ENCODE measurements around the gene ZNF385C.
"Not testable (repeated sequence)": the region's sequence is repeated elsewhere in the genome, so short reads cannot be mapped to it uniquely, and the experiment has no call there.

The ZNF385C gene

DNA sequence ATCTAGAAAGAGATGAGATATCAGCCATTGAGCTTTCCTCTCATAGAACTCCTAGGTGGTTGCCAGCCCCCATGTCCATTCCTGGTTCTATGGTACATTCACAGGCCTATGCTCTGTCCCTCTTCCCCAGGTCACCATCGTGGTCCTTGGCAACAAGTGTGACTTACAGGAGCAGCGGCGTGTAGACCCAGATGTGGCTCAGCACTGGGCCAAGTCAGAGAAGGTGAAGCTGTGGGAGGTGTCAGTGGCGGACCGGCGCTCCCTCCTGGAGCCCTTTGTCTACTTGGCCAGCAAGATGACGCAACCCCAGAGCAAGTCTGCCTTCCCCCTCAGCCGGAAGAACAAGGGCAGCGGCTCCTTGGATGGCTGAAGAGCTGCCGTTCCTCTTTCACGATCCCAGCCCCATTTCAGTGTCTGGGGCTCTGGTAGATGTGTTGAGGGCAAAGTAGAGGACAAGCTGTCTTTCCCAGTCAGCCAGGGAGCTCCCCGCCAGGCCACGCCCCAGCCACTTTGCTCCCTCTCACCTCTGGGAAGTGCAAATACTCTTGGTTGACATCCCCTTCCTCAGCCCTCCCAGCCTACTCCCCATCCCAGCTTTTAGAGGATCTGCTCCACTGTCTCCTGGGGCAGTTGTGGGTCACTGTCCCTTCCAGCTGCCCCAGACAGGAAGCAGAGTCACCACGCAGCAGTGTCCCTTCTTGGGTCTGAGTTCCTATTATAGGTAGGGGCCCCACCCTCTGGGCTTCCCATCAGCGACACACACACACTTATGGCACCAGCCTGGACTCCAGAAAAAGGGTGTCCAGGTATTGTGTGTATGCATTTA is 74.5 kb downstream of the ZNF385C start:
- DNase-seq (ENCODE audit: low read depth in 4 of 4, low spot score in 1 of 4) = no peak

DNA sequence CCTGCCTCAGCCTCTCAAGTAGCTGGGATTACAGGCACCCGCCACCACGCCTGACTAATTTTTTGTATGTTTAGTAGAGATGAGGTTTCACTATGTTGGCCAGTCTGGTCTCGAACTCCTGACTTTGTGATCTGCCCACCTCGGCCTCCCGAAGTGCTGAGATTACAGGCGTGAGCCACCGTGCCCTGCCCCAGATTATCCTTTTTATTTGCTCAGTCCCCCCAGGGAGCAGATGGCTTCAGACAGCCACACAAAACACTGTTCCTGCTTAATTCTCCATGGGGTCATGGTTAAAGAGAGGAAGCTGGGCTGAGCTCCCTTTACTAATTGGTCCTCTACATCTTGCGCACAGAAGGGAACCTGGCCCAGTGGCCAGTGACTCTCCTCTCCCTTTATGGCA is 77.4 kb downstream of the ZNF385C start:
- not testable (repeated sequence) for DNase-seq (ENCODE audit: low read depth in 4 of 4, low spot score in 1 of 4)

DNA sequence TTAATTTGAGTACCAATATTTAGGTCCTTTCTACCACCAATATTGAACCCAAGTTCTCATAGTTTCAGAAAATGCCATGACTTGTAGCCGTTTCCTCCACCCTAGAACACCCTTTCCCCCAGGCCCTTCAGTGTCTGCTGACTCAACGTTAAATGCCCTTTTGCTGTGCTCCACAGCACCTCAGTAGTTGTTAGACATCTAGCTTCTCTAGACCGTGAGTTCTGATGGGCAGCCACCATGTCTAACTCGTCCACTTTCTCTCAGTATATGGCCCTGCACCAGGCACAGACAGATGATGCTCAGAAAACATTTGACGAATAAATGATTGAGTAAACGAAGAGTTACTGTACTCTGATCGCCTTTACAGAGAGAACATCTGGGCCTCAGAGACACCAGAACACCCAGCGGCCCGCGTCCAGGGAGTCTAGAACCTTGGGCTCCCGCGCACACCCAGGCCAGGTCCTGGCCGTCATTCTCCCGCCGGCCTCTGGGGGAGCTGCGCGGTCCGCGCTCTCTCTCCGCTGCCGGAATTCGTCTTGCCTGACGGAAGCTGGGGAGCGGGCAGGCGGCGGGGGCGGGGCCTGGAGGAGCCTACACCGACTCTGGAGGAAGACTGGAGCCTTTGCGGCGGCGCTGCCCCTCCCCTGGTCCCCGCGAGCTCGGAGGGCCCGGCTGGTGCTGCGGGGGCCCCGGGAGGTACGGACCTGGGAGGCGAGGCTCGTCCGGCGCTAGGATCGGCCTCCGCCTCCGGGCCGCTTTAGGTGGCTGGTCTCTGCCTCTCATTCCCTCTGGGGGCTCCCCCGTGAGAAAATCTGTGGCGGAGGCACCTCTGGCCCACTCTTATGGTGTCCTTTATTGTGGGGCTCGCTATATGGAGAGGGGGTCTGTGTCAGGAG is 78.5 kb downstream of the ZNF385C start, which contains the start of gene NKIRAS2:
NKIRAS2 (plus strand) TSS at position 582 of the 896 bp plus-strand sequence. CDS start 1,488 bp downstream, outside the sequence.
- peak; percentile 88 to 95 (median 92) for DNase-seq (ENCODE audit: low read depth in 4 of 4, low spot score in 1 of 4)

GRCh38 chr17:42018988-42019387 is 79.3 kb downstream of the ZNF385C start:
- no peak for DNase-seq (ENCODE audit: low read depth in 4 of 4, low spot score in 1 of 4)

DNA sequence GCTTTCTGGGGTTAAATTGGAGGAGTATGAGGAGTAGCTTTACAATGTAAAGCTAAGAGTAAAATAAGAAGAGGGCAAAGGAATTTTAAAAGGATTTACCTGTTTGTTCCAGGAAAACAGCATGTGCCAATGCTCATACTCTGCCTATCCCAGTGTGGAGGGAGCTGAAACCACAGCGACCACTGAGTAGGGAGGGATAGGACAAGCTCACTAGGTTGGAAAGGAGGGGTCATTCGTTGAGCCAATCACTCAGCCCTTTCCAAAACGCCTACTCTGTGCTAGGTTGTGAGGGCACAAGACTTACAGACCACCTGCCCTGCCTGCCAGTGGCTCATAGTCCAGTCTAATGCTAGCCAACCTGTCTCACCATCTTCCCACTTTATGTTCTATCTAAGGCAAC is 79.9 kb downstream of the ZNF385C start:
- no peak for DNase-seq (ENCODE audit: low read depth in 4 of 4, low spot score in 1 of 4)

DNA sequence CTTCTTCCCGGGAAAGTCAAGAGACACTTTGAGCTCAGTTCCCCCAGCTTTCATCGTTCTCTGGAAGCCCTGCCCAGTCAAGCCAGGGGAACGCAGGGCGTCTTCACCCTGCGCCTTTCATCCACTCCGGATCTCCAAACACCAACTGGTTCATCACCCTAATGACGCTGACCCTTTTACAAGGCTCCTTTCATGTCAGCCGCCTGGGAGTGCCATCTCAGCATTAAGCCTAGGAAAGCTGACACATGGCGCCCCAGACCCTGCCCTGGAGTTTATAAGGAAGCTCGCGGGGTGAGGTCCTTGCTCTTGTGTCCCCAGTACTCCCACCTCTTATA is 80.4 kb downstream of the ZNF385C start:
- DNase-seq (ENCODE audit: low read depth in 4 of 4, low spot score in 1 of 4) = no peak

DNA sequence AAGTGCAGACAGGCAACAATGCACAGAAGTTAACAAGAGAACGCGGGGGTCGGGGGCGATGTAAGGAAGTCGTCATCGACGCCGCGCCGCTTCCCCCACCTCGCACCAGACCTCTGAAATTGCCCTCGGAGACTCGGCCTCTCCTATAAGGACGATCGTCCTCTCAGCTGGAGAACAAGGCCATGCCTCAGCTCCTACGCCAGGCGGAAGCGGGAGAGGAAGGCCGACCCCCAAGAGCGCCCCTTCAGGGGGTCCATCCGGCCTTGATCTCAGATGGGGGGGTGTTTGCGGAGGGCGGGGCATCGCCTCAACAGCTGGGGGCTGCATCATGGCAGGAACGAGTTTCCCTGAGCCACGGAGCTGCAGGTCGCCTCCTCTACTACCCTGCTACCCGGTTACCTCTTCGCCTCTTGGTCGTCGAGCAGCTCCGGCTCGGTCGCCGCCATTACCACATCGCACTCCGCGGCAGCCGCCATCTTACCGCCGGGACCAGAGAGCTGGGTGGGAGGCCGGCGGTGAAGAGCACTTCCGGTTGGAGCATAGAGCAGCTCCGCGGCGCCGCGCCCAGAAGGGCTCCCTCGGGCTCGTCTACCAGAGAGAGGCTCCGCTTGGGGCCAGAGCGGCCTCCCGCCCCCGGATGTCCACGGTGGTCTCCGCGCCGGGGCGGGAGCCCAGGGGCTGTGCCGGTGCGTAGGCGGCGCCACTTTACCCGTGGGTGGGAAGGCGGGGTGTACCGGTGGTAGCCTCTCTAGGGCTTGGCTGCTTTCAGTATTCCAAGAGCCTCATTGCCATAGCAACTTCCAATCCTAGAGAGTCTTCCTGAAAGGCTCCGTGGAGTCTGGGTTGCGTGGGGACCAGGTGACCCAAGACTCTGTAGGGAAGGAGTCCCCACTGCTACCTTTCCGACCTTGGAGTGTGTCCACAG is 81.1 kb downstream of the ZNF385C start, which contains the start of gene DNAJC7:
DNAJC7 (minus strand) TSS at position 499 of the 925 bp plus-strand sequence; CDS start at position 476, 23 bp downstream.
- DNase-seq (ENCODE audit: low read depth in 4 of 4, low spot score in 1 of 4) = peak; percentile 73 to 87 (median 80)

DNA sequence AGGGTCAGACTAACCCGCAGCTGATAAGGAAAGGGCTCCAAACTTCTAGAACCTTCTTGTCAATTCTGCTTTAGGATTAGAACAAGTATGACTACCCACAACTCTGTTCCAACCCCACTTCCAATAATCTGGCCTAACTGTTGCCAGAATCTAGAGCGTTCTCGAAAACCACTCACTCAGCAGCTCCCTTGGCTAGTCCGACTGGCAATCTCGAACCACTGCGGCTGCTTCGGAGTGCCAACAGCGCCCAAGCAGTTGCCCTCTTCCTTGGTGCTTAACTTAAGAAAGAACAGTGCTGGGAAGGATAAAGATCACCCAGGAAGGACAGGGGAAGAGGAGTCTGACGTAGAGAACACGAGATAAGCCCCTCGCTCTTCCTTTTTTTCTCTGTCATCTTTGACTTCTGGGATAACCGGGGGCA is 81.9 kb downstream of the ZNF385C start:
- DNase-seq (ENCODE audit: low read depth in 4 of 4, low spot score in 1 of 4) = no peak

GRCh38 chr17:42013740-42014139 is 84.5 kb downstream of the ZNF385C start:
- not testable (repeated sequence) for DNase-seq (ENCODE audit: low read depth in 4 of 4, low spot score in 1 of 4)

DNA sequence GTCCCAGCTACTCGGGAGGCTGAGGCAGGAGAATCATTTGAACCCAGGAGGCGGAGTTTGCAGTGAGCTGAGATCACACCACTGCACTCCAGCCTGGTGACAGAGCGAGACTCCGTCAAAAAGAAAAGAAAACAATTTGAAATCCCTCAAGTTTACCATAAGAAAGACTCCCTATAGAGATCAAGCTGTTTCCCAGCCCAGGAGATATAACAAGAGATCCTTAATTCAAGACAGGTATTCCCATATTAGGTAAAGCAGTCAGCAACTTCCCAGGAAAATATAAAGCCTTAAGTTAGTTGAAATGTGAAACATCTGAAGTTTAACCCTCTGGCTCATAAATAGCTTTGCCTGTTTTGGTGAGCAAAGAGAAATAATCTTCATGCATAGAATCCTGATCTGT is 85.9 kb downstream of the ZNF385C start:
- not testable (repeated sequence) for DNase-seq (ENCODE audit: low read depth in 4 of 4, low spot score in 1 of 4)

DNA sequence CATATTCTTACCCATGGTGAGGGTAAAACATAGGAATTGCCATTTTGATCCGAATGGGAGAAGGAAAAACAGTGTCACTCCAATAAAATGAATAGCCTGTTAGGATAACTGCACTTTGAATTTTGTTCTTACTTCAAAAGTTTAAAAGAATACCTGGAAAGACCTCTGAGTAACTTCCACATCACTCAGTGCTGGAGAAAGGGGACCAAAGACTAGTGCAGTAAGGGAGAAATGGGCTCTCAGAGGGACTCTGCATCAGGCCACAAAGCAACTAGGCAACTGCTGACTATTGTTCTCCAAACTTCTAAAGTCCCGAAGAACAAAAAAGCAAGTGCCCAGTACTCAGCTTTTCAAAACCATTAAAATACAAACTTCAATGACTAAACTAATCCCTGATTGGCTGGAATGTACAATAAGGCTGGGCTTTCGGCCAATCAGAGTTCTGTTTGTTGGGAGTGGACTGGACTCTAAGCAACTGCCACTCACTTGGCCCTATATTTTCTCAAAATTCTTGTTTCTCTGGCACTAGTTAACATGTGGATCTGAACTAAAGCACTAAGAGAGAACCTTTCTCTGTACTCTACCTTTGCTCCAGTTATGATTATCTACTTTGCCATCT is 87.3 kb downstream of the ZNF385C start:
- DNase-seq (ENCODE audit: low read depth in 4 of 4, low spot score in 1 of 4) = no peak

DNA sequence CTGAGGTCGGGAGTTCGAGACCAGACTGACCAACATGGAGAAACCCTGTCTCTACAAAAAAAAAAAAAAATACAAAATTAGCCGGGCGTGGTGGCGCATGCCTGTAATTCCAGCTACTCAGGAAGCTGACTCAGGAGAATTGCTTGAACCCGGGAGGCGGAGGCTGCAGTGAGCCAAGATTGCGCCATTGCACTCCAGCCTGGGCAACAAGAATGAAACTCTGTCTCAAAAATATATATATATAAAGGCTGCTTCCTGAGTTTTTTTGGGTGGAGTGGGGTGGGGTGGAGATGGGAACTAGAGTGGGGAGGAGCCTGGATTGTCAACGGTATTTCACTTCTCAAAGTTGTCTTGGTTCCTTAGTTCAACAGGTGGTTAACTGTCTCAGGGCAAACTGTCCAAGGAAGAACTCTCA is 88.0 kb downstream of the ZNF385C start:
- DNase-seq (ENCODE audit: low read depth in 4 of 4, low spot score in 1 of 4) = not testable (repeated sequence)

- DNase-seq (ENCODE audit: low read depth in 4 of 4, low spot score in 1 of 4) = no peak
Observed at GRCh38 chr17:42009170-42009569, 89.1 kb downstream of the ZNF385C start.

GRCh38 chr17:42005166-42005565 is 93.1 kb downstream of the ZNF385C start:
- no peak for DNase-seq (ENCODE audit: low read depth in 4 of 4, low spot score in 1 of 4)

- no peak for DNase-seq (ENCODE audit: low read depth in 4 of 4, low spot score in 1 of 4)
Observed at GRCh38 chr17:42002792-42003301, 95.4 kb downstream of the ZNF385C start.

GRCh38 chr17:42002175-42002791 is 96.0 kb downstream of the ZNF385C start:
- no peak for DNase-seq (ENCODE audit: low read depth in 4 of 4, low spot score in 1 of 4)

GRCh38 chr17:42001729-42002128 is 96.5 kb downstream of the ZNF385C start:
- DNase-seq (ENCODE audit: low read depth in 4 of 4, low spot score in 1 of 4) = no peak

- no peak for DNase-seq (ENCODE audit: low read depth in 4 of 4, low spot score in 1 of 4)
Observed at GRCh38 chr17:42000413-42001133, 97.7 kb downstream of the ZNF385C start.

DNA sequence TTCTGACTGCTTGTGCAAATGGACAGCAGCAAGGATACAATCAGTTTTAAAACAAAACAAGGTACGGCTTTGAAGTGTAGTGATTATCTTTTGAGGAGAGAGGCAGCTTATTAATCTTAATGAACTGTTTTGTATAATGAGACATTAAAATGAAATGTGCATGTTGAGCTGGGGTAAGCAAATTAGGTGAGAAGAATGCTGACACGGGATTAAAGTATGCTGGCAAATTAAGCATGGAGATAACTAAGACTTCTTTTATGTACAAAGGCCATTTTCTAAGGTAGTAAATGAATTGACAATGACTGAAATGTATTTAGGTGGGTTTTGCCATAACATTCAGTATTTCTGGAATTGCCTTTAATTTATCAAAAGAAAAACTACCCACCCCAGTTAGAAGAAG is 99.8 kb downstream of the ZNF385C start:
- no peak for DNase-seq (ENCODE audit: low read depth in 4 of 4, low spot score in 1 of 4)
